BE2C (cell line): ENCODE data around the gene VEPH1. TPM values are rescaled to one million over a fixed set of nuclear protein-coding genes. Genes with fewer than 3 reads are reported as not detected.

Experiments
- DNase-seq: peaks from one replicate; pipeline ENCODE4 v3.0.0-alpha.2; 2020
- H3K27me3 ChIP-seq: fragments of 250-450 bp; sonication (Bioruptor Pico); 2 replicates; pipeline ENCODE4 v1.5.1; 2020; ENCODE audit warnings: mild to moderate bottlenecking
- H3K36me3 ChIP-seq: fragments of 250-450 bp; sonication (Bioruptor Pico); 2 replicates; pipeline ENCODE4 v1.5.1; 2020; ENCODE audit warnings: mild to moderate bottlenecking
- H3K4me1 ChIP-seq: fragments of 250-450 bp; sonication (Bioruptor Pico); 2 replicates; pipeline ENCODE4 v1.5.1; 2020
- H3K4me3 ChIP-seq: 2 replicates; pipeline ENCODE4 v1.5.1; 2011; ENCODE audit warnings: low read depth, low read length
- H3K9me3 ChIP-seq: fragments of 250-450 bp; sonication (Bioruptor Pico); 2 replicates; pipeline ENCODE4 v1.5.1; 2020
- CTCF ChIP-seq: IDR thresholded peaks from 2 replicates; pipeline ENCODE4 v1.5.1; 2012; ENCODE audit warnings: mild to moderate bottlenecking, low read depth, low read length
- polyA plus RNA-seq: library from polyadenylated mRNA; unstranded; fragments of >200 nt; gene quantifications from one replicate; pipeline ENCODE4 v1.2.1, GENCODE V29; 2012; ENCODE audit warnings: low read depth, missing spikeins; ENCODE audit not compliant: insufficient read length, insufficient read depth

Gene VEPH1
- not detected for polyA plus RNA-seq

- no peak within 1 kb of the TSS for H3K4me3 ChIP-seq
- no peaks in the 10 kb centered on the region for H3K4me1 ChIP-seq
- H3K36me3 ChIP-seq: no peaks in the 10 kb centered on the region
- no peaks in the 10 kb centered on the region for H3K9me3 ChIP-seq
- TF ChIP-seq CTCF: no peak
- DNase-seq: no peak
- no peaks in the 10 kb centered on the region; the same call in none of the 2 replicates for H3K27me3 ChIP-seq
Measured at GRCh38 chr3:157502916-157503595, at the start of gene VEPH1. TSS of gene VEPH1 (minus strand) at chr3:157503416. CDS start at chr3:157495349, 8,067 bp downstream.

GRCh38 chr3:157551961-157552360 lies 48.7 kb upstream of the VEPH1 start:
- no peaks in the 10 kb centered on the region for H3K36me3 ChIP-seq
- no peaks in the 10 kb centered on the region for H3K9me3 ChIP-seq
- H3K27me3 ChIP-seq: peaks cover 3% of the 10 kb centered on the region; the same call in 1 of the 2 replicates
- no peaks in the 10 kb centered on the region for H3K4me1 ChIP-seq
- DNase-seq: no peak
- H3K4me3 ChIP-seq: no peak overlapping the region
- no peak for TF ChIP-seq CTCF

- no peaks in the 10 kb centered on the region for H3K27me3 ChIP-seq
- no peak overlapping the region for H3K4me3 ChIP-seq
- no peak for TF ChIP-seq CTCF
- no peaks in the 10 kb centered on the region for H3K4me1 ChIP-seq
- no peaks in the 10 kb centered on the region for H3K9me3 ChIP-seq
- H3K36me3 ChIP-seq: no peaks in the 10 kb centered on the region
- DNase-seq: no peak
Measured at GRCh38 chr3:157549498-157549897, 46.3 kb upstream of the VEPH1 start.

GRCh38 chr3:157544501-157545130 lies 41.4 kb upstream of the VEPH1 start:
- H3K4me3 ChIP-seq: no peak overlapping the region
- no peaks in the 10 kb centered on the region for H3K4me1 ChIP-seq
- H3K36me3 ChIP-seq: no peaks in the 10 kb centered on the region
- no peaks in the 10 kb centered on the region for H3K9me3 ChIP-seq
- DNase-seq: no peak
- TF ChIP-seq CTCF: no peak
- H3K27me3 ChIP-seq: no peaks in the 10 kb centered on the region

GRCh38 chr3:157543501-157544035 lies 40.4 kb upstream of the VEPH1 start:
- H3K36me3 ChIP-seq: no peaks in the 10 kb centered on the region
- TF ChIP-seq CTCF: no peak
- peak overlapping the region; percentile 43 for H3K4me3 ChIP-seq
- no peaks in the 10 kb centered on the region for H3K9me3 ChIP-seq
- DNase-seq: no peak
- H3K4me1 ChIP-seq: no peaks in the 10 kb centered on the region
- no peaks in the 10 kb centered on the region for H3K27me3 ChIP-seq
